Measurements from ENCODE around the gene NFATC4.

- no peak for TF ChIP-seq CTCF (IDR thresholded peaks at IDR 0.05)
- no peak for TF ChIP-seq POLR2A (IDR thresholded peaks at IDR 0.05)
These were observed 13.0 kb upstream of the NFATC4 start for GRCh38 chr14:24355009-24355408.

Data from testis (tissue), 2 donors.